HL-60 (cell line): ENCODE measurements around the gene PCDHGA10.

Experiments
- DNase-seq, 2 experiments: peaks; one replicate each; pipeline ENCODE4 v3.0.0-alpha.2; 2010 to 2020; ENCODE audit warnings: low read depth in 1 of 2, low spot score in 1 of 2
- H3K27ac ChIP-seq: fragments of 250-450 bp; sonication (Bioruptor Pico); replicated peaks from 2 replicates; pipeline ENCODE4 v1.5.1; 2020; ENCODE audit warnings: mild to moderate bottlenecking, moderate library complexity
- H3K27me3 ChIP-seq: fragments of 250-450 bp; sonication (Bioruptor Pico); 2 replicates; pipeline ENCODE4 v1.5.1; 2021; ENCODE audit warnings: mild to moderate bottlenecking, moderate library complexity; ENCODE audit not compliant: insufficient read depth, poor library complexity, severe bottlenecking
- H3K4me3 ChIP-seq: replicated peaks from 2 replicates; pipeline ENCODE4 v1.5.1; 2011; ENCODE audit warnings: mild to moderate bottlenecking, control low read depth, low read length; ENCODE audit not compliant: insufficient read depth
- GABPA ChIP-seq: IDR thresholded peaks from 2 replicates; pipeline ENCODE4 v1.6.1; 2012; ENCODE audit warnings: low read depth
- POLR2AphosphoS5 ChIP-seq: IDR thresholded peaks from 2 replicates; pipeline ENCODE4 v1.6.1; 2012; ENCODE audit warnings: low read depth
- SPI1 ChIP-seq: IDR thresholded peaks from 2 replicates; pipeline ENCODE4 v1.6.1; 2012; ENCODE audit warnings: low read depth, mild to moderate bottlenecking, borderline replicate concordance
- TF ChIP-seq, protein P1 (sequence below): IDR thresholded peaks from one replicate; pipeline ENCODE4 v1.5.1; 2011; ENCODE audit warnings: low read length, control low read depth, inconsistent platforms; ENCODE audit not compliant: insufficient read depth
- TF ChIP-seq, protein P2 (sequence below): IDR thresholded peaks from 2 replicates; pipeline ENCODE4 v1.6.1; 2012; ENCODE audit warnings: low read depth; ENCODE audit not compliant: insufficient replicate concordance

PCDHGA10 gene

DNA sequence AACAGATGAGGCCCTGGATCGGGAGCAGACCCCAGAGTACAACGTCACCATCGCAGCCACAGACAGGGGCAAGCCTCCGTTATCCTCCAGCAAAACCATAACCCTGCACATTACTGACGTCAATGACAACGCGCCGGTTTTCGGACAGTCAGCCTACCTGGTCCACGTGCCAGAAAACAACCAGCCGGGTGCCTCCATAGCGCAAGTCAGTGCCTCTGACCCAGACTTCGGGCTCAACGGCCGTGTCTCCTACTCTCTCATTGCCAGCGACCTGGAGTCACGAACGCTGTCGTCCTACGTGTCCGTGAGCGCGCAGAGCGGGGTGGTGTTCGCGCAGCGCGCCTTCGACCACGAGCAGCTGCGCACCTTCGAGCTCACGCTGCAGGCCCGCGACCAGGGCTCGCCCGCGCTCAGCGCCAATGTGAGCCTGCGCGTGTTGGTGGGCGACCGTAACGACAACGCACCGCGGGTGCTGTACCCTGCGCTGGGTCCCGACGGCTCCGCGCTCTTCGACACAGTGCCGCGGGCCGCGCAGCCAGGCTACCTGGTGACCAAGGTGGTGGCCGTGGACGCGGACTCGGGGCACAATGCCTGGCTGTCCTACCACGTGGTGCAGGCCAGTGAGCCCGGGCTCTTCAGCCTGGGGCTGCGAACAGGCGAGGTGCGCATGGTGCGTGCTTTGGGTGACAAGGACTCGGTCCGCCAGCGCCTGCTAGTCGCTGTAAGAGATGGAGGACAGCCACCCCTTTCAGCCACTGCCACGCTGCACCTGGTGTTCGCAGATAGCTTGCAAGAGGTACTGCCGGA, 6.5 kb downstream of the PCDHGA10 start:
- no peak for DNase-seq
- Histone ChIP-seq H3K27me3 (peaks cover 9% of the 10 kb centered on the region), H3K4me3 (no peak overlapping the region), H3K27ac (no peak overlapping the region)
- TF ChIP-seq, protein P1, sequence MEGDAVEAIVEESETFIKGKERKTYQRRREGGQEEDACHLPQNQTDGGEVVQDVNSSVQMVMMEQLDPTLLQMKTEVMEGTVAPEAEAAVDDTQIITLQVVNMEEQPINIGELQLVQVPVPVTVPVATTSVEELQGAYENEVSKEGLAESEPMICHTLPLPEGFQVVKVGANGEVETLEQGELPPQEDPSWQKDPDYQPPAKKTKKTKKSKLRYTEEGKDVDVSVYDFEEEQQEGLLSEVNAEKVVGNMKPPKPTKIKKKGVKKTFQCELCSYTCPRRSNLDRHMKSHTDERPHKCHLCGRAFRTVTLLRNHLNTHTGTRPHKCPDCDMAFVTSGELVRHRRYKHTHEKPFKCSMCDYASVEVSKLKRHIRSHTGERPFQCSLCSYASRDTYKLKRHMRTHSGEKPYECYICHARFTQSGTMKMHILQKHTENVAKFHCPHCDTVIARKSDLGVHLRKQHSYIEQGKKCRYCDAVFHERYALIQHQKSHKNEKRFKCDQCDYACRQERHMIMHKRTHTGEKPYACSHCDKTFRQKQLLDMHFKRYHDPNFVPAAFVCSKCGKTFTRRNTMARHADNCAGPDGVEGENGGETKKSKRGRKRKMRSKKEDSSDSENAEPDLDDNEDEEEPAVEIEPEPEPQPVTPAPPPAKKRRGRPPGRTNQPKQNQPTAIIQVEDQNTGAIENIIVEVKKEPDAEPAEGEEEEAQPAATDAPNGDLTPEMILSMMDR: no peak
- no peak for TF ChIP-seq POLR2AphosphoS5
- TF ChIP-seq, protein P2, sequence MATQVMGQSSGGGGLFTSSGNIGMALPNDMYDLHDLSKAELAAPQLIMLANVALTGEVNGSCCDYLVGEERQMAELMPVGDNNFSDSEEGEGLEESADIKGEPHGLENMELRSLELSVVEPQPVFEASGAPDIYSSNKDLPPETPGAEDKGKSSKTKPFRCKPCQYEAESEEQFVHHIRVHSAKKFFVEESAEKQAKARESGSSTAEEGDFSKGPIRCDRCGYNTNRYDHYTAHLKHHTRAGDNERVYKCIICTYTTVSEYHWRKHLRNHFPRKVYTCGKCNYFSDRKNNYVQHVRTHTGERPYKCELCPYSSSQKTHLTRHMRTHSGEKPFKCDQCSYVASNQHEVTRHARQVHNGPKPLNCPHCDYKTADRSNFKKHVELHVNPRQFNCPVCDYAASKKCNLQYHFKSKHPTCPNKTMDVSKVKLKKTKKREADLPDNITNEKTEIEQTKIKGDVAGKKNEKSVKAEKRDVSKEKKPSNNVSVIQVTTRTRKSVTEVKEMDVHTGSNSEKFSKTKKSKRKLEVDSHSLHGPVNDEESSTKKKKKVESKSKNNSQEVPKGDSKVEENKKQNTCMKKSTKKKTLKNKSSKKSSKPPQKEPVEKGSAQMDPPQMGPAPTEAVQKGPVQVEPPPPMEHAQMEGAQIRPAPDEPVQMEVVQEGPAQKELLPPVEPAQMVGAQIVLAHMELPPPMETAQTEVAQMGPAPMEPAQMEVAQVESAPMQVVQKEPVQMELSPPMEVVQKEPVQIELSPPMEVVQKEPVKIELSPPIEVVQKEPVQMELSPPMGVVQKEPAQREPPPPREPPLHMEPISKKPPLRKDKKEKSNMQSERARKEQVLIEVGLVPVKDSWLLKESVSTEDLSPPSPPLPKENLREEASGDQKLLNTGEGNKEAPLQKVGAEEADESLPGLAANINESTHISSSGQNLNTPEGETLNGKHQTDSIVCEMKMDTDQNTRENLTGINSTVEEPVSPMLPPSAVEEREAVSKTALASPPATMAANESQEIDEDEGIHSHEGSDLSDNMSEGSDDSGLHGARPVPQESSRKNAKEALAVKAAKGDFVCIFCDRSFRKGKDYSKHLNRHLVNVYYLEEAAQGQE: no peak
- no peak for TF ChIP-seq SPI1
- no peak for TF ChIP-seq GABPA

DNA sequence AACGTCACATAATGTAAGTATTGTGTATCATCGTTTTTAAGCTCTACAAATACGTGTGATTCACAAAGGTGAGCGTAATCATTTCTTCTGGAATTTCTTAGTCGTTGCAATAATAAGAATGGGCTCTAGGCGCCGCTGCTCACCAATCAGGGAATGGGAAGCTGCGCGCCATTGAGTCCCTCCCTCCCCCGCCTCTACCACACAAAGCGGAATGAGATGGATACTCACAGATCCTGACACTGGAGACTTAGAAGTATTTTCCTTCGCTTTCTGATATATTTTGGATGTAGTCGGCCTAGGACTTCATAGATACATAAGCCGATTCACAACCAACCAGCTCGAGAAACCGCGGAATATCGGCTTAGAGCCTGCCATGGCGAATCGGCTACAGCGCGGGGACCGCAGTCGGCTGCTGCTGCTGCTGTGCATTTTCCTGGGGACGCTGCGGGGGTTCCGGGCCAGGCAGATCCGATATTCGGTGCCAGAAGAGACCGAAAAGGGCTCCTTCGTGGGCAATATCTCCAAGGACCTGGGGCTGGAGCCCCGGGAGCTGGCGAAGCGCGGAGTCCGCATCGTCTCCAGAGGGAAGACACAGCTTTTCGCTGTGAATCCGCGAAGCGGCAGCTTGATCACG, 8.2 kb downstream of the PCDHGA10 start, which contains the start of gene PCDHGA11:
PCDHGA11 (plus strand) TSS at position 197 of the 634 bp plus-strand sequence; CDS start at position 374, 177 bp downstream.
- Histone ChIP-seq H3K27me3 (peaks cover 13% of the 10 kb centered on the region), H3K27ac (no peak within 1 kb of the TSS), H3K4me3 (peak within 1 kb of the TSS; percentile 69)
- TF ChIP-seq, protein P1: peak; percentile 60
- TF ChIP-seq, protein P2: no peak
- DNase-seq: peak in 1 of 2 experiments; percentile 68

DNA sequence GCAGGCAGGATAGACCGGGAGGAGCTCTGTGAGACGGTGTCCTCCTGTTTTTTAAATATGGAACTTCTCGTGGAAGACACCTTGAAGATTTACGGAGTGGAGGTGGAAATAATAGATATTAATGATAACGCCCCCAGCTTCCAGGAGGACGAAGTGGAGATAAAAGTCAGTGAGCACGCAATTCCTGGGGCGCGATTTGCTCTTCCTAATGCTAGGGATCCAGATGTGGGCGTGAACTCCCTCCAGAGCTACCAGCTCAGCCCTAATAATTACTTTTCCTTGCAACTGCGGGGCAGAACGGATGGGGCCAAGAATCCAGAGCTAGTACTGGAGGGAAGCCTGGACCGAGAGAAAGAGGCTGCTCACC, 8.7 kb downstream of the PCDHGA10 start:
- Histone ChIP-seq H3K27me3 (peaks cover 13% of the 10 kb centered on the region), H3K4me3 (peak overlapping the region; percentile 69), H3K27ac (no peak overlapping the region)
- TF ChIP-seq POLR2AphosphoS5: no peak
- TF ChIP-seq, protein P1: no peak
- DNase-seq: no peak
